Measurements from ENCODE around the gene GBP3.

Gene GBP3, protein sequence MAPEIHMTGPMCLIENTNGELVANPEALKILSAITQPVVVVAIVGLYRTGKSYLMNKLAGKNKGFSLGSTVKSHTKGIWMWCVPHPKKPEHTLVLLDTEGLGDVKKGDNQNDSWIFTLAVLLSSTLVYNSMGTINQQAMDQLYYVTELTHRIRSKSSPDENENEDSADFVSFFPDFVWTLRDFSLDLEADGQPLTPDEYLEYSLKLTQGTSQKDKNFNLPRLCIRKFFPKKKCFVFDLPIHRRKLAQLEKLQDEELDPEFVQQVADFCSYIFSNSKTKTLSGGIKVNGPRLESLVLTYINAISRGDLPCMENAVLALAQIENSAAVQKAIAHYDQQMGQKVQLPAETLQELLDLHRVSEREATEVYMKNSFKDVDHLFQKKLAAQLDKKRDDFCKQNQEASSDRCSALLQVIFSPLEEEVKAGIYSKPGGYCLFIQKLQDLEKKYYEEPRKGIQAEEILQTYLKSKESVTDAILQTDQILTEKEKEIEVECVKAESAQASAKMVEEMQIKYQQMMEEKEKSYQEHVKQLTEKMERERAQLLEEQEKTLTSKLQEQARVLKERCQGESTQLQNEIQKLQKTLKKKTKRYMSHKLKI

GRCh38 chr1:89022167-89022959 is at the start of gene GBP3:
TSS of gene GBP3 (minus strand) at chr1:89022866. CDS start at chr1:89020721, 2,145 bp downstream.
- CTCF ChIA-PET = interaction anchor here (0.6 to 0.7 kb wide), 2 partner anchors 293 to 1135 kb away, joined by 3 read pairs; no protein-coding TSS in a partner anchor
- POLR2A ChIA-PET = no interaction called here
- no peak for TF ChIP-seq FOXA1 (IDR thresholded peaks at IDR 0.05)
- no peak for DNase-seq (ENCODE audit: extremely low spot score)

- POLR2A ChIA-PET = no interaction called here
- no peak for TF ChIP-seq SP1 (IDR thresholded peaks at IDR 0.05)
- TF ChIP-seq FOXK2 (IDR thresholded peaks at IDR 0.05) = no peak
- no peak for TF ChIP-seq TARDBP (IDR thresholded peaks at IDR 0.05)
- no peak for TF ChIP-seq ARNT (IDR thresholded peaks at IDR 0.05)
- TF ChIP-seq SUZ12 (IDR thresholded peaks at IDR 0.05) = no peak
- no peak for TF ChIP-seq PKNOX1 (IDR thresholded peaks at IDR 0.05)
- TF ChIP-seq HDGF (IDR thresholded peaks at IDR 0.05; ENCODE audit: borderline replicate concordance) = no peak
- no peak for TF ChIP-seq BHLHE40 (IDR thresholded peaks at IDR 0.05; ENCODE audit: borderline replicate concordance)
- no peak for TF ChIP-seq FOXM1 (IDR thresholded peaks at IDR 0.05; ENCODE audit: borderline replicate concordance)
- TF ChIP-seq ELF4 (IDR thresholded peaks at IDR 0.05) = no peak
- TF ChIP-seq ZNF384 (IDR thresholded peaks at IDR 0.05) = no peak
- TF ChIP-seq LEF1 (IDR thresholded peaks at IDR 0.05; ENCODE audit: borderline replicate concordance) = no peak
- TF ChIP-seq FOXA1 (IDR thresholded peaks at IDR 0.05) = no peak
- TF ChIP-seq CTBP1 (IDR thresholded peaks at IDR 0.05; ENCODE audit: borderline replicate concordance) = no peak
- TF ChIP-seq L3MBTL2 (conservative IDR thresholded peaks at IDR 0.05) = no peak
- no peak for TF ChIP-seq NFRKB (IDR thresholded peaks at IDR 0.05)
- no peak for DNase-seq (ENCODE audit: extremely low spot score)
- CTCF ChIA-PET = no interaction called here
Observed at GRCh38 chr1:89070509-89070908, 47.8 kb upstream of the GBP3 start.

DNA sequence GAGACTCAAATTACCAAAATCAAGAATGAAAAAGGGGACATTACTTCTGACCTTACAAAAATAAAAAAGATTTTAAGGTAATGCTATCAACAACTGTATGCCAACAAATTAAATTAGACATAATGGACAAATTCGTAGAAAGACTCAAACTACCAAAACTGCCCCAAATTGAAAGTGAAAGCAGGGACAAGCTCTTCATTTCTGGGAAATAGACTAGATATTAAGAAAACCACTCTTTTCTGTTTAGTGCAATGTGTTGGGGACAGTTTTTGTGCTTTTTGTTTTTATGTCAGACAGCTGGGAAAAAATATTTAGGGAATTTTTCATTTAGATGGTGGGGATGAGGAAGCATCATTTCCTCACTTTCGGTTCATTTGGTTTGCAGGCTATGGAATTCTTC is 47.3 kb upstream of the GBP3 start:
- TF ChIP-seq LEF1 (IDR thresholded peaks at IDR 0.05; ENCODE audit: borderline replicate concordance) (no peak), BHLHE40 (IDR thresholded peaks at IDR 0.05; ENCODE audit: borderline replicate concordance) (no peak), SUZ12 (IDR thresholded peaks at IDR 0.05) (no peak), CTBP1 (IDR thresholded peaks at IDR 0.05; ENCODE audit: borderline replicate concordance) (no peak), FOXK2 (IDR thresholded peaks at IDR 0.05) (no peak)
- no peak for DNase-seq (ENCODE audit: extremely low spot score)
- ChIA-PET POLR2A (no interaction called here), CTCF (no interaction called here)

DNA sequence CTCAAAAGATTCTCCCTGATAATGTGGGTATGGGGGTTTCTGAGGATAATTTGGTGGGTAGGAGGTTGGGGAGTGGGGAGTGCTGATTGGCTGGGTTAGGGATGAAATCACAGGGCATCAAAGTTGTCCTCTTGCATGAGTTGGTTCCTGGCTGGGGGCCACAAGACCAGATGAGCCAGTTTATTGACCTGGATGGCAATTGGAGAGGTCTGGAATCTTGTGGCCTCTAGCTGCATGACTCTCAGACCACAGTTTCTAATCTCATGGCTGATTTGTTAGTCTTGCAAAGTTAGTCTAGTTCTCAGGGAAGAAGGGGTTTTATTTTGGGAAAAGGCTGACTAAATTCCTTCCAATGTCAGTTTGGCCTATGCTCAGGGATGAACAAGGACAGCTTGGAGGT is 45.6 kb upstream of the GBP3 start:
- ChIA-PET CTCF (no interaction called here), POLR2A (no interaction called here)
- TF ChIP-seq NFRKB (IDR thresholded peaks at IDR 0.05) = no peak
- no peak for TF ChIP-seq FOXK2 (IDR thresholded peaks at IDR 0.05)
- no peak for TF ChIP-seq ARNT (IDR thresholded peaks at IDR 0.05)
- no peak for TF ChIP-seq BHLHE40 (IDR thresholded peaks at IDR 0.05; ENCODE audit: borderline replicate concordance)
- TF ChIP-seq ELF4 (IDR thresholded peaks at IDR 0.05) = no peak
- no peak for TF ChIP-seq HDGF (IDR thresholded peaks at IDR 0.05; ENCODE audit: borderline replicate concordance)
- no peak for TF ChIP-seq L3MBTL2 (conservative IDR thresholded peaks at IDR 0.05)
- no peak for TF ChIP-seq ZNF384 (IDR thresholded peaks at IDR 0.05)
- TF ChIP-seq FOXM1 (IDR thresholded peaks at IDR 0.05; ENCODE audit: borderline replicate concordance) = no peak
- TF ChIP-seq TARDBP (IDR thresholded peaks at IDR 0.05) = no peak
- no peak for TF ChIP-seq PKNOX1 (IDR thresholded peaks at IDR 0.05)
- TF ChIP-seq SP1 (IDR thresholded peaks at IDR 0.05) = no peak
- no peak for TF ChIP-seq FOXA1 (IDR thresholded peaks at IDR 0.05)
- no peak for TF ChIP-seq LEF1 (IDR thresholded peaks at IDR 0.05; ENCODE audit: borderline replicate concordance)
- no peak for TF ChIP-seq SUZ12 (IDR thresholded peaks at IDR 0.05)
- TF ChIP-seq CTBP1 (IDR thresholded peaks at IDR 0.05; ENCODE audit: borderline replicate concordance) = no peak
- DNase-seq (ENCODE audit: extremely low spot score) = no peak

GRCh38 chr1:89065079-89065868 is 42.6 kb upstream of the GBP3 start, which contains the start of gene GBP1:
TSS of gene GBP1 (minus strand) at chr1:89065208. CDS start at chr1:89063234, 1,974 bp downstream.
- CTCF ChIA-PET = no interaction called here
- POLR2A ChIA-PET = no interaction called here
- TF ChIP-seq FOXA1 (IDR thresholded peaks at IDR 0.05) (no peak), LEF1 (IDR thresholded peaks at IDR 0.05; ENCODE audit: borderline replicate concordance) (no peak), TARDBP (IDR thresholded peaks at IDR 0.05) (no peak), PKNOX1 (IDR thresholded peaks at IDR 0.05) (no peak), FOXM1 (IDR thresholded peaks at IDR 0.05; ENCODE audit: borderline replicate concordance) (no peak), L3MBTL2 (conservative IDR thresholded peaks at IDR 0.05) (no peak), SP1 (IDR thresholded peaks at IDR 0.05) (no peak), FOXK2 (IDR thresholded peaks at IDR 0.05) (no peak), HDGF (IDR thresholded peaks at IDR 0.05; ENCODE audit: borderline replicate concordance) (no peak), CTBP1 (IDR thresholded peaks at IDR 0.05; ENCODE audit: borderline replicate concordance) (no peak), SUZ12 (IDR thresholded peaks at IDR 0.05) (no peak), NFRKB (IDR thresholded peaks at IDR 0.05) (no peak), ZNF384 (IDR thresholded peaks at IDR 0.05) (no peak), ARNT (IDR thresholded peaks at IDR 0.05) (no peak), BHLHE40 (IDR thresholded peaks at IDR 0.05; ENCODE audit: borderline replicate concordance) (no peak)
- no peak for DNase-seq (ENCODE audit: extremely low spot score)

Data from HEK293T (cell line).